SK-N-SH (cell line): ENCODE measurements around the gene PMM2. TPM values are rescaled to one million over a fixed set of nuclear protein-coding genes. Genes with fewer than 3 reads are reported as not detected.

Experiments
- CTCF ChIA-PET: fragments of 300-600, 350-600 bp; formaldehyde crosslinking; extraction: SDS; loops from one replicate; lab custom pipeline; 2021; lab: Yijun Ruan, JAX
- POLR2A ChIA-PET: fragments of 350-600 bp; sonication (Branson Sonifier 250); formaldehyde crosslinking; extraction: SDS; loops from one replicate; lab custom pipeline; 2020; ENCODE audit warnings: antibody characterized with exemption, inconsistent platforms; lab: Yijun Ruan, JAX
- DNase-seq: peaks from one replicate; pipeline ENCODE4 v3.0.0; 2012
- H2AFZ ChIP-seq: fragments of 200-600 bp; sonication (generic); 2 replicates; pipeline ENCODE4 v1.8.1; 2016; ENCODE audit warnings: antibody characterized with exemption, mild to moderate bottlenecking, low read depth
- H3F3A ChIP-seq: fragments of 200-600 bp; sonication (generic); replicated peaks from 2 replicates; pipeline ENCODE3; 2016; ENCODE audit warnings: antibody characterized with exemption, mild to moderate bottlenecking; ENCODE audit not compliant: insufficient read depth
- H3K27ac ChIP-seq, 2 experiments: fragments of 200-500 bp in 1 of 2; fragments of 200-600 bp in 1 of 2; sonication (Bioruptor generic) in 1 of 2; sonication (generic), shearing (Covaris generic) in 1 of 2; 2 replicates each; pipeline versions ENCODE4 v1.5.1 to v1.6.1; 2014 to 2016; ENCODE audit warnings: low read depth in 2 of 2, inconsistent platforms in 1 of 2, low read length in 1 of 2, mild to moderate bottlenecking in 1 of 2, mixed read lengths in 1 of 2
- H3K27me3 ChIP-seq: fragments of 200-600 bp; sonication (generic), shearing (Covaris generic); 2 replicates; pipeline ENCODE4 v1.6.1; 2016; ENCODE audit warnings: mixed run types; ENCODE audit not compliant: insufficient read depth
- H3K36me3 ChIP-seq, 2 experiments: fragments of 200-500 bp in 1 of 2; fragments of 200-600 bp in 1 of 2; sonication (Bioruptor generic) in 1 of 2; sonication (generic) in 1 of 2; replicated peaks in 1 of 2; 2 replicates each; pipeline versions ENCODE3 to v1.5.1; 2014 to 2016; ENCODE audit warnings: low read length in 1 of 2, mild to moderate bottlenecking in 1 of 2; ENCODE audit not compliant: insufficient read depth in 2 of 2, control insufficient read depth in 1 of 2
- H3K4me1 ChIP-seq, 2 experiments: fragments of 200-500 bp in 1 of 2; fragments of 200-600 bp in 1 of 2; sonication (Bioruptor generic) in 1 of 2; sonication (generic), shearing (Covaris generic) in 1 of 2; 2 replicates each; pipeline versions ENCODE4 v1.5.1 to v1.6.1; 2014 to 2016; ENCODE audit warnings: low read depth in 1 of 2, low read length in 1 of 2, mixed run types in 1 of 2; ENCODE audit not compliant: insufficient read depth in 2 of 2, control insufficient read depth in 1 of 2
- H3K4me2 ChIP-seq: fragments of 200-600 bp; sonication (generic), shearing (Covaris generic); 2 replicates; pipeline ENCODE4 v1.6.1; 2017; ENCODE audit warnings: mixed run types
- H3K4me3 ChIP-seq, 2 experiments: fragments of 200-500 bp in 1 of 2; fragments of 200-600 bp in 1 of 2; sonication (Bioruptor generic) in 1 of 2; sonication (generic), shearing (Covaris generic) in 1 of 2; 2 replicates each; pipeline versions ENCODE4 v1.5.1 to v1.8.1; 2014 to 2016; ENCODE audit warnings: low read depth in 2 of 2, inconsistent platforms in 1 of 2, low read length in 1 of 2, mild to moderate bottlenecking in 1 of 2, mixed read lengths in 1 of 2, moderate library complexity in 1 of 2
- H3K79me2 ChIP-seq: fragments of 200-600 bp; sonication (generic); 2 replicates; pipeline ENCODE4 v1.8.1; 2017; ENCODE audit warnings: mild to moderate bottlenecking; ENCODE audit not compliant: insufficient read depth
- H3K9ac ChIP-seq: fragments of 200-600 bp; sonication (generic); 2 replicates; pipeline ENCODE4 v1.6.1; 2017; ENCODE audit warnings: mixed run types
- H3K9me2 ChIP-seq: fragments of 200-600 bp; sonication (generic); 2 replicates; pipeline ENCODE4 v1.6.1; 2017; ENCODE audit warnings: mixed run types
- H3K9me3 ChIP-seq: fragments of 200-600 bp; sonication (generic); 2 replicates; pipeline ENCODE4 v1.6.1; 2017; ENCODE audit warnings: mixed run types, mild to moderate bottlenecking, moderate library complexity
- H4K20me1 ChIP-seq: fragments of 200-600 bp; sonication (generic); 2 replicates; pipeline ENCODE4 v1.6.1; 2017; ENCODE audit warnings: mild to moderate bottlenecking, mixed run types; ENCODE audit not compliant: insufficient read depth
- FOXM1 ChIP-seq: IDR thresholded peaks from 2 replicates; pipeline ENCODE4 v1.4.0; 2012; ENCODE audit warnings: low read depth, mild to moderate bottlenecking
- GATA2 ChIP-seq: sonication (generic); formaldehyde crosslinking; IDR thresholded peaks from 2 replicates; pipeline ENCODE4 v1.5.0; 2020; ENCODE audit warnings: mild to moderate bottlenecking, missing genetic modification reagents
- SIN3A ChIP-seq: IDR thresholded peaks from 2 replicates; pipeline ENCODE4 v1.6.1; 2012; ENCODE audit warnings: low read depth, mild to moderate bottlenecking, low read length, moderate library complexity, borderline replicate concordance
- WGBS: methylation state at CpG from one replicate; pipeline ENCODE4 v1.1.6; 2017; ENCODE audit warnings: low lambda C conversion rate; 5-methylcytosine and 5-hydroxymethylcytosine counted together
- polyA plus RNA-seq, 3 experiments: library from polyadenylated mRNA; depleted of rRNA; stranded (reverse); fragments of >200 nt; gene quantifications; 2 replicates each; pipeline ENCODE4 v1.2.3, GENCODE V29; 2012
- TF ChIP-seq, protein P1 (sequence below): fragments of 150-350 bp; IDR thresholded peaks from 2 replicates; pipeline ENCODE4 v1.6.1; 2017; ENCODE audit warnings: antibody characterized with exemption, low read length, low read depth, borderline replicate concordance

Gene PMM2
- polyA plus RNA-seq, 1 of the 3 experiments (the other 2 are of a cell fraction) = 24.3 TPM

DNA sequence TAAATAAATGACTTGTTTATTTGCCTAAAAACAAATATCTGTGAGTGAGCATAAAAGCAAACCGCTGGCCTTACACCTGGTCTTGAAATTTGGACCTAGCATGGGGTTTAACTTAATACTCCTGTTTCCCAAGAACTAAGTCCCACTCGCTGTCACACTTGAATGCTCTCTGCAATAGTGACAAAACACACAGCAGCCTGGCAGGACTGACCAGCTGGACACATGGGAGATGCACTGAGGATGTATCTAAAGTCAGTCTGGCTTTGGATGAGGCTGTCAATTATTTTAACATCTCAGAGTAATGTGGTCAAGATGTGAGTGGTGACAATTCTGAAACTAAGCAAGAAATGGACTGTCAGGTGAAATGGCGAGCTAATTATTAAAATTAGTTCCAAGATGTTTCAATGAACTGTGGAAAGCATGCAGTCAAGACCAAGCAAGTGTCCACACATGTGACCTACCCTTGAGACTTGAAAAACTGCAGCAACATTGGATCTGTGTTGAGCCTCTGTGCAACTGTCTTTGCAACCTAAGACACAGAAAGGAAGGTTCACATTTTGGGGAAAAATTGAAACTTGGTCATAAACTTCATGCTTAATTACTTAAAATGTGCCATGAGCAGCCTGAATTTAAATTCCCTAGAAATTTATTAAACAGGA lies 101.2 kb downstream of the PMM2 start:
- Histone ChIP-seq H3K27ac (no peak overlapping the region), H3K79me2 (no peaks in the 10 kb centered on the region), H3K36me3 (peaks cover 76 to 90% of the 10 kb centered on the region in 2 experiments), H3K9ac (no peak overlapping the region)
- POLR2A ChIA-PET = no interaction called here
- TF ChIP-seq, protein P1, sequence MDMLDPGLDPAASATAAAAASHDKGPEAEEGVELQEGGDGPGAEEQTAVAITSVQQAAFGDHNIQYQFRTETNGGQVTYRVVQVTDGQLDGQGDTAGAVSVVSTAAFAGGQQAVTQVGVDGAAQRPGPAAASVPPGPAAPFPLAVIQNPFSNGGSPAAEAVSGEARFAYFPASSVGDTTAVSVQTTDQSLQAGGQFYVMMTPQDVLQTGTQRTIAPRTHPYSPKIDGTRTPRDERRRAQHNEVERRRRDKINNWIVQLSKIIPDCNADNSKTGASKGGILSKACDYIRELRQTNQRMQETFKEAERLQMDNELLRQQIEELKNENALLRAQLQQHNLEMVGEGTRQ = no peak
- no peak for TF ChIP-seq SIN3A
- TF ChIP-seq GATA2 (CRISPR knock-in tag) = no peak
- no peak for TF ChIP-seq FOXM1
- TF ChIP-seq, all 33 proteins: peak for 0
- Histone ChIP-seq H3K4me1 (peaks cover 0 to 4% of the 10 kb centered on the region in 2 experiments; a peak in 1 of 4 replicates), H2AFZ (no peak overlapping the region), H3K4me2 (no peak overlapping the region), H3K9me3 (no peaks in the 10 kb centered on the region), H4K20me1 (no peaks in the 10 kb centered on the region), H3K27me3 (no peaks in the 10 kb centered on the region), H3K4me3 (no peak overlapping the region), H3F3A (peaks cover 5% of the 10 kb centered on the region), H3K9me2 (no peaks in the 10 kb centered on the region)
- no peak for DNase-seq
- WGBS = 95% methylated on average over 3 of the region's 3 CpGs
- CTCF ChIA-PET = interaction anchor here (1.0 to 2.5 kb wide), 6 partner anchors 18 to 236 kb away, joined by 3 to 14 read pairs (median 4); no protein-coding TSS in a partner anchor

Other genes with a start within 250 kb of the PMM2 start
- gene TMEM114, start 207.3 kb upstream of the PMM2 start, polyA plus RNA-seq (2012; rRNA removed) = not detected in 2 replicates
- gene METTL22, start 176.1 kb upstream of the PMM2 start, polyA plus RNA-seq (2012; rRNA removed) = 38.3 and 45.3 TPM in 2 replicates
- gene ABAT, start 123.2 kb upstream of the PMM2 start, polyA plus RNA-seq (2012; rRNA removed) = 4.7 and 7.3 TPM in 2 replicates
- 13.2 and 18.2 TPM in 2 replicates for gene TMEM186, start 200 bp upstream of the PMM2 start, polyA plus RNA-seq (2012; rRNA removed)
- 60.6 and 93.6 TPM in 2 replicates for gene CARHSP1, start 71.2 kb downstream of the PMM2 start, polyA plus RNA-seq (2012; rRNA removed)
- not detected in 2 replicates for gene LITAFD, start 84.5 kb downstream of the PMM2 start, polyA plus RNA-seq (2012; rRNA removed)
- 8.4 and 8.6 TPM in 2 replicates for gene USP7, start 166.1 kb downstream of the PMM2 start, polyA plus RNA-seq (2012; rRNA removed)